ENCODE data around the gene HSPD1. TPM values are rescaled to one million over a fixed set of nuclear protein-coding genes. Genes with fewer than 3 reads are reported as not detected.

The HSPD1 gene
- total RNA-seq, 1 donor from 2014 or later, result 329 TPM

GRCh38 chr2:197513915-197514314, 14.3 kb upstream of the HSPD1 start:
- Histone ChIP-seq H3K4me1 (ENCODE audit: insufficient read depth, low read length) (peaks cover 8% of the 10 kb centered on the region), H3K9me3 (ENCODE audit: insufficient read depth, low read depth, low read length) (no peaks in the 10 kb centered on the region), H3K9ac (ENCODE audit: low read length) (no peak overlapping the region), H4K20me1 (ENCODE audit: insufficient read depth, low read length) (peaks cover 7% of the 10 kb centered on the region), H3K27ac (ENCODE audit: low read depth, low read length) (no peak overlapping the region), H3K4me3 (ENCODE audit: insufficient read depth, low read depth, low read length) (no peak overlapping the region), H3K79me2 (ENCODE audit: insufficient read depth, low read length) (peaks cover 32% of the 10 kb centered on the region), H3K4me2 (ENCODE audit: low read length) (no peak overlapping the region), H3K27me3 (ENCODE audit: insufficient read depth, low read length) (no peaks in the 10 kb centered on the region), H2AFZ (ENCODE audit: low read depth, low read length) (no peak overlapping the region), H3K36me3 (ENCODE audit: insufficient read depth, low read length) (no peaks in the 10 kb centered on the region)
- Mint-ChIP-seq H3K4me1 (ENCODE audit: low read depth, unreplicated experiment) (peaks cover 7% of the 10 kb centered on the region), H3K27me3 (ENCODE audit: low read depth, unreplicated experiment) (no peaks in the 10 kb centered on the region), H3K4me3 (ENCODE audit: unreplicated experiment) (no peak overlapping the region), H3K27ac (ENCODE audit: unreplicated experiment) (no peak overlapping the region), H3K9me3 (ENCODE audit: unreplicated experiment) (no peaks in the 10 kb centered on the region), H3K36me3 (ENCODE audit: low read depth, unreplicated experiment) (no peaks in the 10 kb centered on the region)
- TF ChIP-seq EZH2 (IDR thresholded peaks at IDR 0.05; ENCODE audit: insufficient read depth, low read length) (no peak), CTCF (IDR thresholded peaks at IDR 0.05; ENCODE audit: insufficient read depth, low read depth, low read length) (no peak)
- DNase-seq (ENCODE audit: low read depth) (no peak), FAIRE-seq (peak; percentile 26)

- Histone ChIP-seq H3K27me3 (ENCODE audit: insufficient read depth, low read length) (no peaks in the 10 kb centered on the region), H4K20me1 (ENCODE audit: insufficient read depth, low read length) (peaks cover 12% of the 10 kb centered on the region), H2AFZ (ENCODE audit: low read depth, low read length) (no peak overlapping the region), H3K36me3 (ENCODE audit: insufficient read depth, low read length) (peaks cover 19% of the 10 kb centered on the region), H3K9ac (ENCODE audit: low read length) (no peak overlapping the region), H3K4me3 (ENCODE audit: insufficient read depth, low read depth, low read length) (no peak overlapping the region), H3K27ac (ENCODE audit: low read depth, low read length) (no peak overlapping the region), H3K4me1 (ENCODE audit: insufficient read depth, low read length) (peaks cover 5% of the 10 kb centered on the region), H3K9me3 (ENCODE audit: insufficient read depth, low read depth, low read length) (no peaks in the 10 kb centered on the region), H3K4me2 (ENCODE audit: low read length) (no peak overlapping the region), H3K79me2 (ENCODE audit: insufficient read depth, low read length) (peaks cover 23% of the 10 kb centered on the region)
- FAIRE-seq, result no peak
- Mint-ChIP-seq H3K36me3 (ENCODE audit: low read depth, unreplicated experiment) (peaks cover 5% of the 10 kb centered on the region), H3K4me1 (ENCODE audit: low read depth, unreplicated experiment) (peaks cover 7% of the 10 kb centered on the region), H3K9me3 (ENCODE audit: unreplicated experiment) (no peaks in the 10 kb centered on the region), H3K4me3 (ENCODE audit: unreplicated experiment) (no peak overlapping the region), H3K27ac (ENCODE audit: unreplicated experiment) (no peak overlapping the region), H3K27me3 (ENCODE audit: low read depth, unreplicated experiment) (no peaks in the 10 kb centered on the region)
- no peak for DNase-seq (ENCODE audit: low read depth)
- TF ChIP-seq EZH2 (IDR thresholded peaks at IDR 0.05; ENCODE audit: insufficient read depth, low read length) (no peak), CTCF (IDR thresholded peaks at IDR 0.05; ENCODE audit: insufficient read depth, low read depth, low read length) (no peak)
Measured at GRCh38 chr2:197506658-197507057, 7.0 kb upstream of the HSPD1 start.

GRCh38 chr2:197504512-197504911, 4.9 kb upstream of the HSPD1 start:
- TF ChIP-seq CTCF (IDR thresholded peaks at IDR 0.05; ENCODE audit: insufficient read depth, low read depth, low read length) (no peak), EZH2 (IDR thresholded peaks at IDR 0.05; ENCODE audit: insufficient read depth, low read length) (no peak)
- peaks cover 39% of the 10 kb centered on the region for H3K79me2 ChIP-seq (ENCODE audit: insufficient read depth, low read length)
- peaks cover 19% of the 10 kb centered on the region for H3K36me3 ChIP-seq (ENCODE audit: insufficient read depth, low read length)
- H3K9me3 ChIP-seq (ENCODE audit: insufficient read depth, low read depth, low read length), result no peaks in the 10 kb centered on the region
- no peak overlapping the region for H3K4me3 ChIP-seq (ENCODE audit: insufficient read depth, low read depth, low read length)
- no peak for FAIRE-seq
- no peak overlapping the region for H3K27ac ChIP-seq (ENCODE audit: low read depth, low read length)
- no peaks in the 10 kb centered on the region for H3K27me3 ChIP-seq (ENCODE audit: insufficient read depth, low read length)
- no peak overlapping the region for H3K9ac ChIP-seq (ENCODE audit: low read length)
- H2AFZ ChIP-seq (ENCODE audit: low read depth, low read length), result no peak overlapping the region
- peaks cover 7% of the 10 kb centered on the region for H3K4me1 Mint-ChIP-seq (ENCODE audit: low read depth, unreplicated experiment)
- H3K36me3 Mint-ChIP-seq (ENCODE audit: low read depth, unreplicated experiment), result peaks cover 5% of the 10 kb centered on the region
- H3K27ac Mint-ChIP-seq (ENCODE audit: unreplicated experiment), result no peak overlapping the region
- no peaks in the 10 kb centered on the region for H3K9me3 Mint-ChIP-seq (ENCODE audit: unreplicated experiment)
- H3K4me1 ChIP-seq (ENCODE audit: insufficient read depth, low read length), result peaks cover 5% of the 10 kb centered on the region
- H3K4me2 ChIP-seq (ENCODE audit: low read length), result no peak overlapping the region
- no peak overlapping the region for H3K4me3 Mint-ChIP-seq (ENCODE audit: unreplicated experiment)
- DNase-seq (ENCODE audit: low read depth), result no peak
- H4K20me1 ChIP-seq (ENCODE audit: insufficient read depth, low read length), result peaks cover 16% of the 10 kb centered on the region
- H3K27me3 Mint-ChIP-seq (ENCODE audit: low read depth, unreplicated experiment), result no peaks in the 10 kb centered on the region

All from astrocyte (in vitro differentiated cells and primary cell).